Activated T-helper 1 cell treated with Interleukin-2 at 50 U/mL for 16 hours (primary cell): Measurements from ENCODE around the gene EIF4G3.
"Not testable (repeated sequence)": the region's sequence is repeated elsewhere in the genome, so short reads cannot be mapped to it uniquely, and the experiment has no call there.

Experiments used
- DNase-seq: peaks from one replicate; pipeline ENCODE4 v3.0.0-alpha.2; 2020; ENCODE audit warnings: low read depth

Gene EIF4G3

DNA sequence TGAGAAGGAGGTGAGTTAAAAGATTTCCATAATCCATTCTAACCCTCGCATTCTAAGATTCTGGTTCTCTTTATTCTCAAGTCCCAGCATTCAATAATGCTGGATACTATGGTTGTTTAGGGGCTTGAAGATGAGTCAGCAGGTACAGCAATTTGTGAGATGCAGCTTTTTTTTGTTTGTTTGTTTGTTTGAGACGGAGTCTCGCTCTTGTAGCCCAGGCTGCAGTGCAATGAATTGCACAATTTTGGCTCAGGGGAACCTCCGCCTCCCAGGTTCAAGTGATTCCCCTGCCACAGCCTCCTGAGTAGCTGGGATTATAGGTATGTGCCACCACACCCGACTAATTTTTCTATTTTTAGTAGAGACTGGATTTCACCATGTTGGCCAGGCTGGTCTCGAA lies 23.3 kb downstream of the EIF4G3 start:
- DNase-seq, result no peak

DNA sequence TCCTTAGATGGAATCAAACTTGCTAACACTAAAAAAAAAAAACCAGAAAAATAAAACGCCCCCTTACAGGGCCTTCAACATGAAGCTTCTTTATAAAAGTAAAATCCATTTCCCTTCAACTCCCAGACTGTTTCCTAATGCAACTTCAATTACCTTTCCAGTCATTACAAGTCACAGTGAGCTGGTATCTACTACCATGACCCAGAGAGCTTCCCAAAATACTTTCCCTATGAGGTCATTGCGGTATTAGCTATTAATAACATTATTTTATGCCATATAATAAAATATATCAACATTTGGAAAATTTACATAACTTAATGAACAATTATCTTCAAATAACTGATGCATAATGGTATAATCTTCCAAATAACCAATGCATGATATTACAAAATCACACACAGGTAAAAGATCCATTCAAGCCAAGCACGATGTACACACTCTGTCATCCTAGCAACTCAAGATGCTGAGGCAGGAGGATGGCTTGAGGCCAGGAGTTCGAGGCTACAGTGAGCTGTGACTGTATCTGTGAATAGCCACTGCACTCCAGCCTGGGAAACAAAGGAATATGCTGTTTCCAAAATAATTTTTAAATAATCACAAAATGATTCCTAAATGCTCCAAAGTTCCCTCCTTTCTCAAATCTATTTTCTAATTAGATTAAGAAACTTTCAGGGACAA lies 24.1 kb downstream of the EIF4G3 start:
- no peak for DNase-seq

DNA sequence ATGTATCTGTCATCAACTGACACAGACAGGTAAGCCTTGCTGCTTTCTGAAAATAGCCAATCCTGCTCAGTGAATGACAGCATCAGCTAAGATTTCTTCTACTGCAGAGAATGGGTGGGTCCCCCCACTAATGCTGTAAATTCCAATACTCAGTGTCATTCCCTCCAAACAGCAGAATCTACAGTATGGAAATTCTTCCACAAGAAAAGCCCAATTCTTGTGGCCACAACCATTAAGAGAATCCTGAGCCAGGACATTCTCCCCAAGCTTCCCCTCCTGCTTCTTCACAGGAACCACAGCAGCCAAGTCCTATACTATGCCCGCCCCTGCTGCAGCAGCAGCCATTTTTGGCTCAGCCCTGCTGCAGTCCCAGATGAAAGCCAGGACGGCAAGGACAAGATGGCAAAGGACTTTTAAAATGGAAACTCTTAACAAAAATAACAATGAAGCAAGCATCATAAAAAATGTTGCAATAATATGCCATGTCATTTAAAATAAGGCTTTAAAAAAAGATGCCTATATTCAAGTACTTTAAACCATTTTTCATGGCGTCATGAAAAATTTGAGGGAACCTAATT lies 26.8 kb downstream of the EIF4G3 start:
- DNase-seq, result no peak

DNA sequence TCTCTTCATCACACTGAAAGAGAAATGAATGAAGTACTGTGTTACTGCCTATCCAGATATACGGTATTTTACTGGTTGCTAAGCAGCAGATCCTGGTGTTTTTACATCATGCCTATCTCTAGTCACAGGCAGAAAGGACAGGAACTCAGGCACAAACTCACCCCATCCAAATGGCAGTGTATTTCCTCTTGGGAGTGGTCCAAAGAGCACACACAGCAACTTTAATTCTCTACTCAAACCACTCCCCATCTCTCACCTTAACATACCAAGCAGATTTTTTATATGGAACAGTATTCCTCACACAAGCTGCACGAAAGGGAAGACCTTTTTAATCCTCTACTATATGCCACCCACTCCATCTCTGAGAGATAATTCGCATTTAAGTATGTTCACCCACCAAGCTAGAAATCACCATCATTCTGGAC lies 27.3 kb downstream of the EIF4G3 start:
- DNase-seq, result no peak

DNA sequence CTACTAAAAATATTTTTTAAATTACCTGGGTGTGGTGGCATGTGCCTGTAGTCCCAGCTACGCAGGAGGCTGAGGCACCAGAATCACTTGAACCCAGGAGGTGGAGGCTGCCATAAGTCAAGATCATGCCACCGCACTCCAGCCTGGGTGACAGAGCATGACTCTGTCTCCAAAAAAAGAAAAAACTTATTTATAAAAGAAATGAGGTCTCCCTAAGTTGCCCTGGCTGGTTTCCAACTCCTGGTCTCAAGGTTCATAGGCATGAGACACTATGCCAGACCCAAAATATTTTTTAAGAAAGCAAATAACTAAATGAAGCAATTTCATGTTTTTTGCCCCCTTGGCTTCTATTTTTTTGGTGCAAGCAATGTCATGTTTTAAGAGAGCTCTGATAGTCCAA lies 32.9 kb downstream of the EIF4G3 start:
- DNase-seq, result no peak

DNA sequence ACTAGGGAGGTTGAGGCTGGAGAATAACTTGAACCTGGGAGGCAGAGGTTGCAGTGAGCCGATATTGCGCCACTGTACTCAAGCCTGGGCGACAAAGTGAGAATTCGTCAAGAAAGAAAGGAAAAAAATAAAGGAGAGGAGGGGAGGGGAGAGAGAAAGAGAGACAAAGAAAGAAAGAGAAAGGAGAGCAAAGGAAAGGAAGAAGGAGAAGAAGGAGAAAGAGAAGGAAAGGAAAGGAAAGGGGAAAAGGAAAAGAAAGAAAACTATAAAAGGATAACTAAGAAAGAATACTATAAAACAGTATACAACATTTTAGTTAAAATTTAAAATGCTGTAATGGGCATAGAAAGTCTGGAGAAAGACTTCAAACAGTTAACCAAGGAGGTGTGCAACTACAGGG lies 33.6 kb downstream of the EIF4G3 start:
- no peak for DNase-seq

DNA sequence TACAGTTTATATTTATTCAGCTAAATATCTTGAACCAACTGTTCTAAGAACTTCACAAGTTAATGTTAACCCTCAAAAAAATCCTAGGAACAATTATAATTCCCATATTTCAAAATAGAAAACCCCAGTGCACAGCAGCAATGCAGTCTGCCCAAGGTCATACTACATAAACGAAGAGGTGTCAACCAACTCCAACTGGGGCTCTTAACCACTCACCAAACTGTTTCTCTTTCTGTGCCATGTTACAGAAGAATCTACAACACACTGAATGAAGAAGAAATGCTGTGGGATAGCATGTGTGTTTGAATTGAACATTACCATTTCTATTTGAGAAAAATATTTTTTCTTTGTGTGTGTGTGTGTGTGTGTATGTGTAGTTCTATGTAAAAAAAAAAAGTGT lies 35.7 kb downstream of the EIF4G3 start:
- no peak for DNase-seq

DNA sequence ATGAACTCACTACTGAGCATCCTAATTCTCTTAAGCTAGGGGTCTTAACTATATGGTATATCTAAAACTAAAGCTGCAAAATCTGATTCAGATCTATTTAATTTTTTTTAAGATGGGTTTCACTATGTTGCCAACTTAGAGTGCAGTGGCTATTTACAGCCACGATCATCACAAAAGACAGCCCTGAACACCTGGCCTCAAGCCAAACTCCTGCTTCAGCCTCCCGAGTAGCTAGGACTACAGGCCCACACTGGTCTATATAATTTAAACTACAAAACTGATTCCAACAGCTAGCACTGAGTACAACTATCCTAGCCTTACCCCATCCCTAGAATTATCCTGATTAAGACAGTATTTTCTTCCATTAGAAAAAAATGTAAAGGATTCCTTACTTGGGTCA lies 37.1 kb downstream of the EIF4G3 start:
- no peak for DNase-seq

DNA sequence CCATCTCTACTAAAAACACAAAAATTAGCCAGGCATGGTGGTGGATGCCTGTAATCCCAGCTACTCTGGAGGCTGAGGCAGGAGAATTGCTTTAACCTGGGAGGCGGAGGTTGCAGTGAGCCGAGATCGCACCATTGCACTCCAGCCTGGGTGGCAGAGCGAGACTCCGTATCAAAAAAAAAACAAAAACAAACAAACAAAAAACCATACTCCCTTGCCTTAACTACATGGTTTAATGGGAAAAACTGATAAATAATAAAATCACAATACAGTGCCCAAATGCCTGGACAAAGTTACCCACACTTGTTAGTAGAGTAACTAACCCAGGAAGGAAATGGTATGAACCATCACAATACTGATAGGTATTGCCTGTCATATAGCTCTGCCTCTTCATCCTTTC lies 40.4 kb downstream of the EIF4G3 start:
- not testable (repeated sequence) for DNase-seq

DNA sequence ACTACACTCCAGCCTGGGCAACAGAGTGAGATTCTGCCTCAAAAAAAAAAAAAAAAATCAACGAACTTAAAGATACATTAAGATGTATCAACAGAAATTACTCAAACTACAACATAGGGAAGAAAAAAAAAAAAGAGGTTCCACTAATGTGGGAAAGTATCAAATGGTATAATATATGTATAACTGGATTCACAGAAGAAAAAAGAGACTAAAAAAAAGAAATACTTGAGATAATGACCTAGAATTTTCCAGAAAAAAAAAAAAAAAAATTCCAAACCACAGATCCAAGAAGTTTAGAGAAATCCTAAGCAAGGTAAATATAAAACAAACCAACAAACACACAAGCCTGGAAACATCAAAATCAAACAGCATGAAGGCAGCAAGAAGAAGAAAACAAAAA lies 45.5 kb downstream of the EIF4G3 start:
- DNase-seq, result no peak

DNA sequence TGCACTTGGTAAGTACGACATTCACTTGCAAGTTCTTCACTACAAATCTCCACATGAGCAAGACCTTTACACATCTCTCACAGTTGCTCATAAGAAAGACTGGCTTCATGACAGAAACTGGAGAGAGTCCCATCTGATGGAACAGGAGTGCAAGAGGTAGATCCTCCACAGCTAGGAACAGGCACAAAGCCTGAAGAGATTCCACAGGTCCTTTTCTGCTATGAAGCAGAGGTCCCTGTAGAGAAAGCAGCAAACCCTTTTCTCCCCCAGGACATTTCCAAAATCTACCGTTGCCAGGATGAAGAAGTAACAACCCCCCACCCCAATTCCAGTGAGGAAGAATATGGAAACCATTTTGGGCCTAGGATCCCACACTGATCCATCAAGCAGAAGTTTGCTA lies 47.3 kb downstream of the EIF4G3 start:
- no peak for DNase-seq

DNA sequence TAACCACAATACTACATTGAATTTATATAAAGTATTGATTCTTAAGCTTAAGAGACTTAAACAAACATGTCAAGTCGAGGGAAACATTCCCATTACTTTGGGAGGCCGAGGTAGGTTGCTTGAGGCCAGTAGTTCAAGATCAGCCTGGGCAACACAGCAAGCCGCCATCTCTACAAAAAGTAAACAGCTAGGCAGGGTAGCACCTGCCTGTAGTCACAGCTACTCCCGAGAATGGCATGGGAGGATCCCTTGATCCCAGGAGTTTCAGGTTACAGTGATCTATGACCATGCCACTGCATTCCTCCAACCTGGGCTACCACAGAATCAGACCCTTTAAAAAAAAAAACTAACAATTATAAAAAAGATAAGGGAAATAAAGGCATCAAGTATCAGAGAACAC lies 50.4 kb downstream of the EIF4G3 start:
- DNase-seq, result no peak

DNA sequence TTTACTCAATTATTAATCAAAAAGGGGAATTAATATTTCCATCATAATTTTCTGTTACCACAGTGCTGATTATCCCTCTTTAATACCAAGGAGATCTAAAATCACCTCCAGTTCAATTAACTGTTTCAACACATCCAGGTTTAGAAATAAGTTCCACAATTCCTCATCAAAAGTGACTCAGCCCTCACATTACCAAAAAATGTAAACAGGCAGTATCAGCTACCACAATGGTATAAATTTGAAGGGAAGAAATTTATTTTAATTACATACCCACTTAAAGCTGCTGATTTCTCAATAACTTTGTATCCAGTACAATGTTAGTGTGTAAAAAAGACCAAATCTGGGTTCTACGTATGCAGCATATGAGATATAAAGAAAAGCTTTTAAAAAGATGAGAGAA lies 51.9 kb downstream of the EIF4G3 start:
- no peak for DNase-seq

DNA sequence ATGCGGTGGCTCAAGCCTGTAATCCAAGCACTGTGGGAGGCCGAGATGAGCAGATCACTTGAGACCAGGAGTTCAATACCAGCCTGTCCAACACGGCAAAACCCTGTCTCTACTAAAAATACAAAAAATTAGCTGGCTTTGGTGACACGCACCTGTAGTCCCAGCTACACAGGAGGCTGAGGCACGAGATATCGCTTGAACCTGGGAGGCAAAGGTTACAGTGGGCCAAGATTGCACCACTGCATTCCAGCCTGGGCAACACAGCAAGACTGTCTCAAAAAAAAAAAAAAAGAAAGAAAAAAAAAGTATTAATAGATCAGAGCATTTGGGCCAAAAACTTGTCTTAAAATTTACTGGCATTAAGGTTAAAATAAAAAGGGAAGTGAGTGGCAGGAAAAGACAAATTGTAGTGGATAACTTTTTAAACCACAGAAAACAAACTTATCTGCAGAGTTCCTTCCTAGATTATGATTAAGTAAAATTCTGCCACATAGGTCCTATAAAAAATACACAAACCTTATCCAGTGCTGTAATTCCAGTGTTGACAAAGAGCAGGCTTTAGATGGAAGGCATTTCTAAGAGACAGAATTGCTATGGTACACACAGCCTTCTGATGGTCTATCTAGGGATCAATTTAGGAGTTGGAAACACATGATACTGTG lies 53.3 kb downstream of the EIF4G3 start:
- no peak for DNase-seq

DNA sequence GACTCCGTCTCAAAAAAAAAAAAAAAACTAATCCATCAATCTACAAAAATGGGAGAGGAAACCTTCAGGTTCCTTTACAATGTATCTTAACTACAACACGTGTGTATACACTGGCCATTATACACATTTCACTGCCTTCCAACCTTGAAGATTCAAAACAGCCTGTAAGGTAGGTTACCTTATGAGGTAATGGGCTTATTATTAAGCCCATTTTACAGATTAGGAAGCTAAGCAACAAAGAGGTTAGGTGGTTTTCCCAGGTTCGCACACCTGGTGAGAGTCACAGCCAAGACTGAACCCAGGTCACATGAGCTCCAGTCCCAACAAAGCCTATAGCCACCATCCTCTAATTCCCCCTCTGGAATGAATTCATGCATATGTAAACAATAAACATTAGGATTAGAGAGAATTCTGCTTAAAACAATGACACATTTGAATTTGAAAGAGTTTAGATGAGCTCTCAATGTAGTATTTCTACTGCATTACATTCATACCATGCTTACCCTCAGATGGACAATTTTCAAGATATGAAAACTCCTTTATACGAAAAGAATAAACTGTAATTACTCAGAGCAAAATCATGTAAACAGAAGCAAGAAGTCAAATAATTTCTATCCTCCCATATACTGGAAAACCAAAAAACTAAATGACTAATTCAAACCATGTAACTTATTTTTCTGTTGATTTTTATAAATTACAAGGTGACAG lies 54.8 kb downstream of the EIF4G3 start:
- no peak for DNase-seq

DNA sequence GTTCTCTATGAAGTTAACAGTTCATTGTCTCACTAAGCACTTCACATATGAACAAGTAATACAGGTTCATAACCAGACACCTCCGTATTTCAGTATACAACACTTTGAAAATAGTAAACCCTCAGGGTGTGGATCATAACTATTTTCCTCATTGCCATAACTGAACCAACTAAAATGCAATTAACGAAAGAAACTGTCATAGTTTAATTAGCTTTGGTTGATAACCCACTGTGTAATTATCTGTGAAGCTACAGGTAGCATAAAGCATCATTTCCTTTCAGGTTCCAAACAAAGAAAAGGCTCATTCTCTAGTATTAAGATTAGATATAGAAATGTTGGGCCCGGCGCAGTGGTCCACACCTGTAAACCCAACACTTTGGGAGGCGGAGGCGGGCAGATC lies 58.5 kb downstream of the EIF4G3 start:
- DNase-seq, result no peak

DNA sequence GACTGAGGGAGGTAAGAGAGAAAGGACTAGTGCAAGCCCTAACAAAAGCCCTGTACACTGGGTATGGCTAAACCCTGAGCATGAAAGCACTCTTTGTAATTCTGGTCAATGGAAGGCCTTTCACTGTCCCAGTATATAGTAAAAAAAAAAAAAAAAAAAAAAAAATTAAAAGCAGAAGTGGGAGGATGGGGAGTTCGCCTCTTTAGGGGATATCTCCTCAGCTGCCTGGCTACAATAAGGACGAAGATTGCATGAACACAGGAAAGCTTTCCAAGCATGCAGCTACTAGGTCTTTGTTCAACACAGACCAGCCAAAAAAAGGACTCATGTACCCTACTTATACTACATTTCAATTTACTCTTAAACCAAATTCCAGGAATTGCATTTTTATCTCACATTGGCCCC lies 59.1 kb downstream of the EIF4G3 start:
- DNase-seq, result no peak

DNA sequence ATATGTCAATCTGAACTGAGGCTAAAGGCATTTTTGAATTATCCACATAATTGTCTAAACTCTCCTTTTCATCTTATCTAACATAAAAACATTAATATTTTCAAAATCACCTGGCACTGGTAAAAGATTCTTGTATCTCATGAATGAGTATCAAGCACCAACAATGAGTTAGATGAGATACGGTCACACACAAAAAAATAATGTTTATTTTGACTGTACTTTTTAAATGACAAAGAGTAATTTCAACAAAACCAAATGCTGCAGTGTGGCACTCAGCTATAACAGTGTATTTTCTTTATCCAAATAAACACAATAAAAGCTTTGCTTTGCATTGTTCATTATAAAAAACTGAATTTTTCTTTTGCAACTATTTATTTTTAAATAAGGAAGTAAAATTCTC lies 59.5 kb downstream of the EIF4G3 start:
- DNase-seq, result no peak

DNA sequence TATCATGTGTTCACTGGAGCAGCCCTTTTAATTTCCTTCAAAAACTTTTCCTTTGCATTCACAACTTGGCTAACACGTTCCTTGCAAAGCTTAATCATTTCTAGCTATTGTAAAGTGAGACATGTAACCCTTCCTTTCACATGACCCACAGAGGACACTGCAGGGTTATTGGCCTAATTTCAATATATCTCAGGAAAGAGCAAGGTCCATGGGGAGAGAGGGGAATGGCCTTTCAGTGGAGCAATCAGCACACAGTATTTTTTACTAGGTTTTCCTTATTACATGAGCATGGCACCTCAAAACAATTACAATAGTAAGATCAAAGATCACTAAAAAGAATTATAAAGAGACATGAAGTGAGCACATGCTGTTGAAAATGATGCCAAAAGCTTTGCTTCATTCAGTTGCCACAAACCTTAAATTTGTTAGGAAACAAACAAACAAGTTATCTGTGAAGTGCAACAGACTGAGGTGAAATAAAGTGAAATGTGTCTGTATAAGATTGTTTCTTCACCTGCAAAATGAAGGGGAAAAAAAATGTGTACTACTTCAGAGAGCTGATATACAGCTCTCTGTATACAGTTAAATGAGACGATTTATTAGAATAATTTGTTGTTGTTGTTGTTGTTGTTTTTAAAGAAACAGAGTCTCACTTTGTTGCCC lies 61.5 kb downstream of the EIF4G3 start:
- no peak for DNase-seq

DNA sequence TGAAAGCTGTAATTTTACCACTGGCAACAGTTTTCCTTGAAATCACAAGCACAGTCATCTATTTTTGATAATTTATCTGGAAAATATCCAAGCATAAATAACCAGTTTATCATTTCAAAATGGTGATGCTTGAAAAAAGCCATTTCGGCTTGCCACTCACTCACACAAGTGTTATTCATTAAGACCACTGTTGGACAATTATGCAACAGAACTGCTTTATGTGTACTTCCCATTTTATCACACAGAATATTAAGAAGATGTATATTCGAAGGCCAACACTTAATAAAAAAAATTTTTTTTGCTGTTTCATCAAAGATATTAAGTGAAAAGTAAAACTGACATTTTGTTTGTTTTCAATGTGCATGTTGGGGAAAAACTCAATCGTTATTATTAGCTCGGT lies 62.3 kb downstream of the EIF4G3 start:
- no peak for DNase-seq

DNA sequence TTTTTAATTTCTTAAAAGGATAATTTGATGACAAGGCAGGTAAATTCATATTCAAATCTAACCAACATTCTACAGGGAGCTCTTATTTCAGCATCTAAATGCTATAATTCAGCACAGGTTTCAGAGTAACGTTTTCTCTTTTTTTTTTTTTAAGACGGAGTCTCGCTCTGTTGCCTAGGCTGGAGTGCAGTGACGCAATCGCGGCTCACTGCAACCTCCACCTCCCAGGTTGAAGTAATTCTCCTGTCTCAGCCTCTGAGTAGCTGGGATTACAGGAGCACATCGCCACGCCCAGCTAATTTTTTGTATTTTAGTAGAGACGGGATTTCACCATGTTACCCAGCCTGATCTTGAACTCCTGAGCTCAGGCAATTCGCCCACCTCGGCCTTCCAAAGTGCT lies 66.5 kb downstream of the EIF4G3 start:
- DNase-seq, result no peak

DNA sequence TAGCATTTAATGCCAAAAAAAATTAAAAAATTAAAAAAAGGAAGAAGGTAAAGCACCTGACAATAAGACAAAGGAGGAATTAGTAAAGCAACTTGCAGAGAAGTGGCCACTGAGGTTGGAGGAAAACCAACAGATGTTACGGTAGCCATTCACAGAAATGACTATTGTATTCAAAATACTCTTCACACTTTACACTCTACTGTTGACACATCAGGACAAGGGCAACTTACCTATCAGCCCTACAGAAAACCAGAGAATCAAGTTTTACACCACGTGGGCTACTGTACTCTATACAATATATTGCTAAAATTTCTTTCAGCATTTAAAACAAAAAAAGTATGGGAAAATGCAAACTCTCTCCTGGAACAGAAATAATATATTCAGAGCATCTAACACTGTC lies 70.0 kb downstream of the EIF4G3 start:
- no peak for DNase-seq

DNA sequence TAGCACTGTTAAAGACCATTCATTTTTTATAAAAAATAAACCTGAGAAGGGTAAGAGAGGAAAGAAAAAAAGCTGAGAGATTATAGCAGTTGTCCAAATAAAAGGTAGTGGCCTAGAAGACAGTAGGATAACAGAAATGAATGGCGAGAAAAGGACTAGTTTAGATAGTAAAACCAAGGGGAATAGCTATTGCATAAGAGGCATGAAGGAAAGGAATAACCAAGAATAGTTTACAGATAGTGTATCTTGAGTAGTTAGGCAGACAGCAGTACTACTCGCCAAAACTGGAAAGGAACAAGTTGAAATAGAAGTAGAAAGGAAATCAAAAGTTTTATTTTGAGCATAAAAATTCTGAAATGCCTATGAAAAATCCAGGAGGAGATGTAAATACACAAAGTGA lies 70.5 kb downstream of the EIF4G3 start:
- no peak for DNase-seq
